ENCODE measurements around the gene RASA1. TPM values are rescaled to one million over a fixed set of nuclear protein-coding genes. Genes with fewer than 3 reads are reported as not detected.

The RASA1 gene
- total RNA-seq, 1 experiment from 2014 or later: 29.0 TPM

GRCh38 chr5:87307796-87308423 lies 40.2 kb downstream of the RASA1 start:
- intact Hi-C loops (cut with micrococcal nuclease; ENCODE audit: unreplicated experiment): no loop called here
- no peaks in the 10 kb centered on the region for H3K27me3 ChIP-seq (ENCODE audit: control insufficient read depth, insufficient read depth, low read length)
- H3K9me3 ChIP-seq (ENCODE audit: control insufficient read depth, insufficient read depth, low read depth, low read length): no peaks in the 10 kb centered on the region
- DNase-seq (ENCODE audit: low read depth, low spot score): no peak
- in situ Hi-C loops (cut with HindIII; ENCODE audit: low pct_unique_long_range_greater_than_20kb, low sequenced_read_pairs): no loop called here
- no peak overlapping the region for H3K27ac ChIP-seq (ENCODE audit: low read length)
- CTCF ChIA-PET: no interaction called here
- ATAC-seq: no peak
- POLR2A ChIA-PET: no interaction called here
- H3K4me1 ChIP-seq (ENCODE audit: control insufficient read depth, insufficient read depth, low read length): no peaks in the 10 kb centered on the region
- no peaks in the 10 kb centered on the region for H3K36me3 ChIP-seq (ENCODE audit: control insufficient read depth, insufficient read depth, low read length)
- TF ChIP-seq CTCF (IDR thresholded peaks at IDR 0.05): no peak
- no peak for TF ChIP-seq TCF7L2 (IDR thresholded peaks at IDR 0.05; ENCODE audit: low read depth, low read length)
- TF ChIP-seq POLR2AphosphoS5 (IDR thresholded peaks at IDR 0.05; ENCODE audit: low read depth, low read length): no peak
- TF ChIP-seq REST (IDR thresholded peaks at IDR 0.05; ENCODE audit: insufficient read depth in 1 of 2, low read depth in 2 of 2, low read length in 1 of 2): no peak
- no peak for TF ChIP-seq SIN3A (IDR thresholded peaks at IDR 0.05; ENCODE audit: borderline replicate concordance, insufficient read depth, low read depth, low read length)
- no TSS peak for BruUV-seq (replicated peaks)
- H3K4me3 ChIP-seq (ENCODE audit: low read depth in 2 of 2, low read length in 2 of 2): no peak overlapping the region

- in situ Hi-C loops (cut with HindIII; ENCODE audit: low pct_unique_long_range_greater_than_20kb, low sequenced_read_pairs) (no loop called here), intact Hi-C loops (cut with micrococcal nuclease; ENCODE audit: unreplicated experiment) (no loop called here)
- ChIA-PET CTCF (no interaction called here), POLR2A (no interaction called here)
- no peaks in the 10 kb centered on the region for H3K9me3 ChIP-seq (ENCODE audit: control insufficient read depth, insufficient read depth, low read depth, low read length)
- no peaks in the 10 kb centered on the region for H3K27me3 ChIP-seq (ENCODE audit: control insufficient read depth, insufficient read depth, low read length)
- BruUV-seq (replicated peaks): no TSS peak
- no peak for TF ChIP-seq SIN3A (IDR thresholded peaks at IDR 0.05; ENCODE audit: borderline replicate concordance, insufficient read depth, low read depth, low read length)
- TF ChIP-seq REST (IDR thresholded peaks at IDR 0.05; ENCODE audit: insufficient read depth in 1 of 2, low read depth in 2 of 2, low read length in 1 of 2): no peak
- no peak for TF ChIP-seq TCF7L2 (IDR thresholded peaks at IDR 0.05; ENCODE audit: low read depth, low read length)
- no peak for TF ChIP-seq POLR2AphosphoS5 (IDR thresholded peaks at IDR 0.05; ENCODE audit: low read depth, low read length)
- no peak for TF ChIP-seq CTCF (IDR thresholded peaks at IDR 0.05)
- H3K36me3 ChIP-seq (ENCODE audit: control insufficient read depth, insufficient read depth, low read length): no peaks in the 10 kb centered on the region
- H3K27ac ChIP-seq (ENCODE audit: low read length): no peak overlapping the region
- no peak for ATAC-seq
- no peak for DNase-seq (ENCODE audit: low read depth, low spot score)
- no peaks in the 10 kb centered on the region for H3K4me1 ChIP-seq (ENCODE audit: control insufficient read depth, insufficient read depth, low read length)
- no peak overlapping the region for H3K4me3 ChIP-seq (ENCODE audit: low read depth in 2 of 2, low read length in 2 of 2)
Measured at GRCh38 chr5:87311405-87312279, 44.0 kb downstream of the RASA1 start.
